HuH-7.5 (cell line): ENCODE measurements around the gene COG5.
A peak's percentile ranks its signal among the peaks of the same experiment; 100 is the strongest.

Experiments
- DNase-seq: peaks from one replicate; pipeline ENCODE4 v3.0.0; 2011; ENCODE audit warnings: low spot score

Gene COG5

DNA sequence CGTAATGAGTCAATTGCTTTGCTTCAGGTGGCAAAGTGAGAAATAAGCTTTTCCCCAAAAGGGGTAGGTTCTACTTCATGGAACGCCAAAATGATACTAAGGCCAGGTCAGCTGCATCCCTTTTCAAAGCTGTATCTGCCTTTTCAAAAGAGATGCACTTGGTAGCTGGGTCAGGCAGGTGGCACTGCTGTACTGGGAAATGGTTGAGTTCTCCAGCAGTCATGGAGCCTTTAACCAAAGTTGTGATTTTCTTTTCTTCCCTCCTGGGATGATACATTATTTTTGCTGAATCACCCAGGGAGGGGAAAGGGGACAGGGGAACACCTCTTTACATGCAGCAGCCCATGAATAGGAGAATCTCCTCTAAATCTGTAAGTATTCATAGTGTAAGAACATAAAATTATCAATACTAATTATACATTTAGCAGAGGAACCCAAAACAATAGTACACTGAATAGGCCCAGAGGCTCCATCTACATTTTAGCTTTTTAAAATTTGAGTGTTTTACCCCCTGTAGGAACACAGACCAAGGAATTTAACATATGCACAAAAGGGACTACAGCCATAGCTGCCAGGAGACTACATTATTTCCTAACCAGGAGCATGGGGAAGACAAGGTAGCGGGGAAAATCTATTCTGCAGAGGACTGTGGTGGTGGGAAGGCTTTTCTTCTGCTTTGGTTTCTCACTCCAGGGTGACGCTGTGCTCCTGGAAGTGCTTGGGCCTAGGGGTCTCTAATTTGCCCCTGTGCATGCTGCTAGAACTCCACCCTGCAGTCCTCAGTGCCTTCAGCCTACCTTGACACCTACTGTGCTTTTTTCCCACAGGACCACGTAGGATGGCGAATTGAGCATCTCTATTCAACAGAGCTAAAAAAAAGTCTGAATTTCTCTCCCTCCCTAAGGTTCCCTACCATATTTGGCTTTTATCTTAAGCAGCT is 100.3 kb downstream of the COG5 start:
- peak; percentile 12 for DNase-seq

- no peak for DNase-seq
Observed at GRCh38 chr7:107461938-107462533, 101.7 kb downstream of the COG5 start.

DNA sequence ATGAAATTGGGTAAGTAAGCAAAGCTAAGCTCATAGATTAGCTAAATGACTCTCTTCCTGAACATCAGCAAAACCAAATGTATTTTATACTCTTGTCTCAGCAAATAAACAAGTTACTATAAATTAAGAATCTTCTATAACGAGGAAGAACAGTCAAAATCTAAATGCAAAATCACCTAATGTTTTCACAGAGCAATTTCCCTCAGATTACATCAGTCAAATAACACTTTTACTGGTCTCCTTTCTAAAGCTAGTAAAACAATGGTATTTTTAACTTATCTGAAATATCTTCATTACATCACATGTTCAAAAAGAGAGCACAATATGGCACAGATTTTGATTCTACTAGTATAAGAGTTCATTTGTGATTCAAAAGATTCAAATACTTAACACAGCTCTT is 110.3 kb downstream of the COG5 start:
- DNase-seq, result no peak

- no peak for DNase-seq
Observed at GRCh38 chr7:107450970-107451369, 112.8 kb downstream of the COG5 start.

GRCh38 chr7:107446988-107447387 is 116.7 kb downstream of the COG5 start:
- DNase-seq, result no peak

GRCh38 chr7:107446531-107446930 is 117.2 kb downstream of the COG5 start:
- no peak for DNase-seq

DNA sequence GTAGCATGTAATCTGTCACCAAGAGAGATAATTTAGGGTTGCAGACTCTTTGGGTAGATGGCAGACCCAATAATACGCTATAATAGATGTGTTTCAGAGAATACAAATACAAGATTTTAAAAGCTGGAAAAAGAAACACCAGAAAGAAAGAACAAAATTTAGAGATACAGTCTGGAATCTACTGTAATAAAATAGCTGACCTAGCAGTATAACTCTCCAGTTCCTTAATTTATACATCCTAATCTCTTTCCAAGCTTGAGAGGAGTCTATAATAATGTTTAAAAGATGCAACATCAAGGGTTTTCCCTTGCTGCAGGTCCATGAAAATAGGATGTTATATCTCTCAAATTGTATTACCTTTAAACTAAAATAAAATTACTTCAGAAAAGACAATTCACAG is 121.0 kb downstream of the COG5 start:
- DNase-seq, result no peak

DNA sequence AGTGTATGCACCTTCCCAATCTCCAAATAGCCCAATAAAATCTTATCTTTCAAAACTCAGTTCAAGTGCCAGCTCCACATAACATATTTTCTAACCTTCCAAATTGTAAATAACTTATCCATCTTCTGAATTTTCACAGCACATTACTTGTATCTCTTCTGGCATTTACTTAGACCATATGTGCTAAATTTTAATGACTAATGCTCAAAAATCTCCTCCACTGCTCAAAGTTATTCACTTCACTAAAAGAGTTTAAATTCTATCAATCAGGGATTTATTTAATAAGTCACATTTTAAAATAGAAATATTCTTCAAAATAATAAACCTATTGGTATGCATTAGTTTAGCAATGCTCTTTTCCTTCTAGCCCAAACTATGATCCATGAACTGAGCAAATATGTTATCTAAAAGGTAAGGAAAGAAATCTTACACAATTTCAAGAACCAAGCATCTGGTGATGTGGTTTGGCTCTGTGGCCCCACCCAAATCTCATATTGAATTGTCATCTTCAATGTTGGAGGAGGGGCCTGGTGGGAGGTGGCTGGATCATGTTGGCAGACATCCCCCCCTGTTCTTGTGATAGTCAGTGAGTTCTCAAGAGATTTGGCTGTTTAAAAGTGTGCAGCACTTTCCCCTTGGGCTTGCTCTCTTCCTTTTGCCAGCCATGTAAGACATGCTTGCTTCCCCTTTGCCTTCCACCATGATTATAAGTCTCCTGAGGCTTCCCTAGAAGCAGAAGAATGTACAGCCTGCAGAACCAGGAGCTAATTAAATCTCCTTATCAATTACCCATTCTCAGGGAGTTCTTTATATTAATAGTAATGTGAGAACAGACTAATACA is 121.9 kb downstream of the COG5 start:
- no peak for DNase-seq

DNA sequence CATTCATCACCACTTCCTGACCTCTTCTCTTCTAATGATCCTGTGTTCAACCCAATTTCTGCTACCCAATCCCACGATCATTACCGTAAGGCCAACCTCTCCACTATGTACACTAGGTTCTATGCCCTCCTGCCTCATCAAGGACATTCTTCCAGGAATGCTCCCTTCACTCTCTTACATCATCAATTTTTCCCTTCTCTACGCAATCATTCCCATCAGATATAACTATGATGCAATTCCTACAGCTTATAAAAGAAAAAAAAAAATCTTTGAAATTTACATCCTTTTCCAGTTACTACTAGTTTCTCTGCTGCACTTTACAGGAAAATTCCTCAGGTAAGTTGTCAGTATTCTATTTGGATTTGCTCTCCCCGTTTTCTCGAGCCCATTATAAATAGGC is 124.7 kb downstream of the COG5 start:
- DNase-seq, result no peak

- DNase-seq, result no peak
Observed at GRCh38 chr7:107435749-107436148, 128.0 kb downstream of the COG5 start.

- no peak for DNase-seq
Observed at GRCh38 chr7:107432261-107432660, 131.5 kb downstream of the COG5 start.

DNA sequence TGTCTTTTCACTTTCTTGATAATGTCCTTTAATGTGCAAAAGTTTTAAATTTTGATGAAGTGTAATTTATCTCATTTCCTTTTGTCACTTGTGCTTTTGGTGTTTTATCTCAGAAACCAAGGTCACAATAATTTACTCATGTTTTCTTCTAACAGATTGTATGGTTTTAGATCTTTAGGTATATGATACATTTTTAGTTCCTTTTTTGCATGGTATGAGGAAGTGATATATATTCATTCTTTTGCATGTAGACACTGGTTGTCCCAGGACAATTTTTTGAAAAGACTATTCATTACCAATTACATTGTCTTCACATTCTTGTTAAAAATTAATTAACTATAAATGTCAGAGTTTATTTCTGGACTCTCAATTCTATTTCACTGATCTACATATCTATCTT is 133.7 kb downstream of the COG5 start:
- DNase-seq, result no peak

DNA sequence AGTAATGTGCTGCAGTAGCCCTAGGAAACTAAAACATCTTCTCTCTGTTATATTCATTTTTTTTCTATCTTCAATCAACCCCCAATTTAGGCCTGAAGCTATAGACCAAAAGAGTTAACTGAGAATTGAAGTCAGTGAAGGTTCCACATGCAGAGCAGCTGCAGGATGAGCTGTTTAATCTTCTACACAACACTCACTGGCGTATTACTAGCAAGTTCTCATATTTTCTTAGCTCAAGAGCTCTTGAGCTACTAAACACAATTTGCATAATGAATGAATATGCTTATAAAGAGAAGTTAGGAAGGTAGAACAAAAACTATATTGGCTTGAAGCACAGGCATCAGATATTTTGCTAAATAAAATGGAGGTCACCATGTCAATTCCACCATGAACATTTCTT is 135.1 kb downstream of the COG5 start:
- DNase-seq, result no peak

- DNase-seq, result no peak
Observed at GRCh38 chr7:107427462-107427861, 136.3 kb downstream of the COG5 start.

- no peak for DNase-seq
Observed at GRCh38 chr7:107414198-107414597, 149.5 kb downstream of the COG5 start.

DNA sequence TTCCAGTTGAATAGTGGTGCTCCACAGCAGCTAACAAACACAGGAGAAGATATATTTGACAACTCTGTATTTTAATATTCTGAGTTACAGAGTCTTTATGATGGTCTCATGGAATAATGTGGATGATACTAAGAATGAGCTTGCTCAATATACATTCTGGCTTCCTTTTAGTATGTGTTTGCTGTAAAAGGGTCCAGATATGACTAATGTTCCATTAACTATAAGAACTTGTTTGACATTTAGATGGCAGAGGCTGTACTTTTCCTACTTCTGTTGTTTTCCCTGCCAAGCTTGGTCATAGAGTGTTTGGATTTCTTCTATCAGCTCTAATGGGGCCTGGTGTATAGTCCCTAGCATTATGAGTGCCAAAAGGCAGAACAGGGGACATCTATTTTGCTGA is 155.4 kb downstream of the COG5 start:
- DNase-seq, result no peak

DNA sequence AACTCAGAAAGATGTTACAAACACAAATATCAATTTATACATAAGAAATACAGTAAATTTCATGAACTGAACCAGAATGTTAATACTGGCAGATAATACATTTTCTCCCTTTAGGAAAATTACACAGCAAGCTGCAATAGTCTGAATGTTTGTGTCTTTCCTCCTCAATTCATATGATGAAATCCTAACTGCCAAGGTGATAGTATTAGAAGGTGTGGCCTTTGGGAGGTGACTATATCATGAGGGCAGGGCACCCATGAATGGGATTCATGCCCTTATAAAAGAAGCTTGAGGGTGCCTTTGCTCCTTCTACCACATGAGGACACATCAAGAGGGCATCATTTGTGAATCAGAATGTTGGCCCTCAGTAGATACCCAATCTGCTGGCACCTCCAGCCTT is 158.2 kb downstream of the COG5 start:
- DNase-seq, result no peak

GRCh38 chr7:107404740-107405537 is 158.8 kb downstream of the COG5 start:
- no peak for DNase-seq

DNA sequence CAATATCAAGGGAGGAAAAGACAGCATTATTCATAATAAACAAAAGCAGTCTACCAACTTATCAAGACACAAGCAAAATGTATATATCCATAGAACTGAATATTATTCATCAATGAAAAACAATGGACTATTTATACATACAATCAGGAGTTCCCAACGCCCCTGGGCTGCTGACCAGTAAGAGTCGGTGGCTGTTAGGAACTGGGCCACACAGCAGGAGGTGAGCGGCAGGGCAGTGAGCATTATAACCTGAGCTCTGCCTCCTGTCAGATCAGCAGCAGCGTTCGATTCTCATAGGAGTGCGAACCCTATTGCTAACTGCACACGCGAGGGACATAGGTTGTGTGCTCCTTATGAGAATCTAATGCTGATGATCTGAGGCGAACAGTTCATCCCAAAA is 165.6 kb downstream of the COG5 start:
- DNase-seq, result no peak

DNA sequence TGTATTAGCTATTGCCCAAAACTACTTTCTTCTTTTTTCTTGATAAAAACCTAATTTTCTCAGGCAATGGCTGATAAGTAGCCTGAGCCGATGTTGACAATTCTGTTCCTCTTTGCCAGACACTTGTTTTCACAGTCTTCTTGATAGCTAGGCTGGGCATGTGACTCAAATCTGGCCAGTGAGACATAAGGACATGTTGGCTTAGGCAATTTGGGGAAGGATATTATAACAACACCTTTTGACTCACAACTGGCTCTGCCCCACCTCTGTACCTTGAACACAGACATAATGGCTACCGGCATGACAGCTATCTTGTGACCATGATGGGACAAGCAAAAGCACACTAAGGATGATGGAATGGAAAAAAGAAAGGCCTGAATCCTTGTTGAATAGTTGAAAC is 166.7 kb downstream of the COG5 start:
- no peak for DNase-seq

GRCh38 chr7:107396081-107396480 is 167.6 kb downstream of the COG5 start:
- no peak for DNase-seq

DNA sequence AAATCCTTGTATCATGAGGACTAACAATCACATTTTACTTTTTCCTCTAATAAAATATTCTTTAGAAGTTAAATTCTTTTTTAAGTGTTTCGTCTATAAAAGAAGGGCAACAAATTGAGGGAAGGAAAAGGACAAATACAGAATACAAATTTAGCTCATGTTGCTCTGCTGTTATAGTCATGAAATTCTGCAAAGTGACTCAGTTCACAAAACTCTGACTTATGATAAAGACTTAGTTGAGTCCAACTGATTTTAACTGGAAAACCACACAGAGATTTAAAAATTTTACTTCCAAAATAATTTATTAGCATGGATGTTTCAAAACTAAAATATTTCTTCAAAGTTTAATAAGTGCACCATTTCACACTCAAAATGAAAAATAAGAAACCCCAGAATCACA is 168.9 kb downstream of the COG5 start:
- no peak for DNase-seq
